Epithelial cell of esophagus (primary cell): ENCODE data around the gene EDC4.

Experiments
- DNase-seq: peaks from one replicate; pipeline ENCODE4 v3.0.0; 2010; ENCODE audit warnings: low read depth
- H3K4me3 ChIP-seq: 2 replicates; pipeline ENCODE4 v1.5.1; 2011; ENCODE audit warnings: mild to moderate bottlenecking, low read length, control low read depth
- TF ChIP-seq, protein P1 (sequence below): IDR thresholded peaks from 2 replicates; pipeline ENCODE4 v1.5.1; 2011; ENCODE audit warnings: low read depth, mild to moderate bottlenecking, low read length, control low read depth, inconsistent platforms; ENCODE audit not compliant: insufficient read depth; ENCODE audit errors: missing control alignments

Gene EDC4

GRCh38 chr16:67853670-67854069, 19.2 kb upstream of the EDC4 start:
- TF ChIP-seq, protein P1, sequence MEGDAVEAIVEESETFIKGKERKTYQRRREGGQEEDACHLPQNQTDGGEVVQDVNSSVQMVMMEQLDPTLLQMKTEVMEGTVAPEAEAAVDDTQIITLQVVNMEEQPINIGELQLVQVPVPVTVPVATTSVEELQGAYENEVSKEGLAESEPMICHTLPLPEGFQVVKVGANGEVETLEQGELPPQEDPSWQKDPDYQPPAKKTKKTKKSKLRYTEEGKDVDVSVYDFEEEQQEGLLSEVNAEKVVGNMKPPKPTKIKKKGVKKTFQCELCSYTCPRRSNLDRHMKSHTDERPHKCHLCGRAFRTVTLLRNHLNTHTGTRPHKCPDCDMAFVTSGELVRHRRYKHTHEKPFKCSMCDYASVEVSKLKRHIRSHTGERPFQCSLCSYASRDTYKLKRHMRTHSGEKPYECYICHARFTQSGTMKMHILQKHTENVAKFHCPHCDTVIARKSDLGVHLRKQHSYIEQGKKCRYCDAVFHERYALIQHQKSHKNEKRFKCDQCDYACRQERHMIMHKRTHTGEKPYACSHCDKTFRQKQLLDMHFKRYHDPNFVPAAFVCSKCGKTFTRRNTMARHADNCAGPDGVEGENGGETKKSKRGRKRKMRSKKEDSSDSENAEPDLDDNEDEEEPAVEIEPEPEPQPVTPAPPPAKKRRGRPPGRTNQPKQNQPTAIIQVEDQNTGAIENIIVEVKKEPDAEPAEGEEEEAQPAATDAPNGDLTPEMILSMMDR: no peak
- no peak overlapping the region for H3K4me3 ChIP-seq
- DNase-seq: no peak

- no peak overlapping the region for H3K4me3 ChIP-seq
- TF ChIP-seq, protein P1: no peak
- no peak for DNase-seq
Measured at GRCh38 chr16:67855789-67856188, 17.1 kb upstream of the EDC4 start.

GRCh38 chr16:67856927-67857546, 15.8 kb upstream of the EDC4 start:
- no peak overlapping the region for H3K4me3 ChIP-seq
- no peak for DNase-seq
- TF ChIP-seq, protein P1: no peak

GRCh38 chr16:67857547-67858233, 15.2 kb upstream of the EDC4 start:
- no peak overlapping the region for H3K4me3 ChIP-seq
- TF ChIP-seq, protein P1: no peak
- peak; percentile 97 for DNase-seq

- TF ChIP-seq, protein P1: no peak
- no peak overlapping the region for H3K4me3 ChIP-seq
- no peak for DNase-seq
Measured at GRCh38 chr16:67858500-67858899, 14.4 kb upstream of the EDC4 start.

- DNase-seq: peak; percentile 86
- TF ChIP-seq, protein P1: no peak
- no peak overlapping the region for H3K4me3 ChIP-seq
Measured at GRCh38 chr16:67860589-67861398, 12.1 kb upstream of the EDC4 start.
